ENCODE measurements around the gene RASGEF1C. TPM values are rescaled to one million over a fixed set of nuclear protein-coding genes. Genes with fewer than 3 reads are reported as not detected.
A peak's percentile ranks its signal among the peaks of the same experiment; 100 is the strongest.

The RASGEF1C gene
- total RNA-seq, 1 donor from 2014 or later, result not detected

DNA sequence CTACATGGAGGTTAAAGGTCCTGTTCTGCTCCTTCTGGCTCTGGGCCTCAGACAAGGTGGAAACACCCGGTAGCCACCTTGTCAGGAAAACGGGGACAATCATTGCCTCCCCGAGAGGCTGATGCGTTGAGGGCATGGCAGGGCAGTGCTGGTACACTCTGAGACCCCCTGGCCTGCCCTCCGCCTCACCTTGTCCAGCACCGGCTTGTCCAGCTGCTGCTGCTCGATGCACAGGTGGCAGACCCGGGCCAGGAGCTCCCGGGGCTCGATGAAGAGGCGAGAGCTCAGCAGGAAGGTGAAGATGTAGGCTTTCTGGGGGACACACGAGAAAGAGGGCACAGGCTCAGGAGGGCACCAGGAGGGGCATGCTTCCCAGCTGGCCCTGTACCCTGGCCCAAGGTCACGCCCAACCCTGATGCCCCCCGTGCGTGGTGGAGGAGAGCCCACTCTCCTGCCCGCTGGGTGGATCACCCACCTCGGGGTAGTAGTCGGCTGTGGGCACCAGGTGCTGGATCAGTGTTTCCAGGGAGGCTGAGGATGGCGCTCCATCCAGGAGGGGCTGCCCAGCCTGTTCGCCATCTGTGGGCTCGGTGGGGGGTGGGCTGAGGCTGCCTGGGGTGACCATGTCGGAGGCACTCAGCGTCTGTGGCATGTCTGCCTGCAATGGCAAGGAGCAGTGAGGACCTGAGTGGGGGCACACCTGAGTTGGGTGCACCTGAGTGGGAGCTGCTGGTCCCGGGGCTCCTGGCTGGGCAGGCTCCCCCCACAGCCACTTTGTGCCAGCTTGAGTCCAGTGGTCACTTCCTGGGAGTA, 71.4 kb downstream of the RASGEF1C start:
- Histone ChIP-seq H3K36me3 (ENCODE audit: control insufficient read depth, insufficient read depth, low read length) (no peaks in the 10 kb centered on the region), H3K4me3 (ENCODE audit: low read depth, low read length) (no peak overlapping the region), H3K27me3 (ENCODE audit: control insufficient read depth, insufficient read depth, low read length) (peaks cover 2% of the 10 kb centered on the region)
- TF ChIP-seq, protein P1, sequence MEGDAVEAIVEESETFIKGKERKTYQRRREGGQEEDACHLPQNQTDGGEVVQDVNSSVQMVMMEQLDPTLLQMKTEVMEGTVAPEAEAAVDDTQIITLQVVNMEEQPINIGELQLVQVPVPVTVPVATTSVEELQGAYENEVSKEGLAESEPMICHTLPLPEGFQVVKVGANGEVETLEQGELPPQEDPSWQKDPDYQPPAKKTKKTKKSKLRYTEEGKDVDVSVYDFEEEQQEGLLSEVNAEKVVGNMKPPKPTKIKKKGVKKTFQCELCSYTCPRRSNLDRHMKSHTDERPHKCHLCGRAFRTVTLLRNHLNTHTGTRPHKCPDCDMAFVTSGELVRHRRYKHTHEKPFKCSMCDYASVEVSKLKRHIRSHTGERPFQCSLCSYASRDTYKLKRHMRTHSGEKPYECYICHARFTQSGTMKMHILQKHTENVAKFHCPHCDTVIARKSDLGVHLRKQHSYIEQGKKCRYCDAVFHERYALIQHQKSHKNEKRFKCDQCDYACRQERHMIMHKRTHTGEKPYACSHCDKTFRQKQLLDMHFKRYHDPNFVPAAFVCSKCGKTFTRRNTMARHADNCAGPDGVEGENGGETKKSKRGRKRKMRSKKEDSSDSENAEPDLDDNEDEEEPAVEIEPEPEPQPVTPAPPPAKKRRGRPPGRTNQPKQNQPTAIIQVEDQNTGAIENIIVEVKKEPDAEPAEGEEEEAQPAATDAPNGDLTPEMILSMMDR (IDR thresholded peaks at IDR 0.05; ENCODE audit: insufficient read depth, low read length, severe bottlenecking), result no peak
- no peak for DNase-seq (ENCODE audit: low read depth)
- FAIRE-seq, result no peak

- Histone ChIP-seq H3K36me3 (ENCODE audit: control insufficient read depth, insufficient read depth, low read length) (no peaks in the 10 kb centered on the region), H3K4me3 (ENCODE audit: low read depth, low read length) (no peak overlapping the region), H3K27me3 (ENCODE audit: control insufficient read depth, insufficient read depth, low read length) (peaks cover 2% of the 10 kb centered on the region)
- DNase-seq (ENCODE audit: low read depth), result no peak
- TF ChIP-seq, protein P1 (IDR thresholded peaks at IDR 0.05; ENCODE audit: insufficient read depth, low read length, severe bottlenecking), result no peak
- FAIRE-seq, result no peak
Measured at GRCh38 chr5:180136630-180137381, 72.2 kb downstream of the RASGEF1C start.

DNA sequence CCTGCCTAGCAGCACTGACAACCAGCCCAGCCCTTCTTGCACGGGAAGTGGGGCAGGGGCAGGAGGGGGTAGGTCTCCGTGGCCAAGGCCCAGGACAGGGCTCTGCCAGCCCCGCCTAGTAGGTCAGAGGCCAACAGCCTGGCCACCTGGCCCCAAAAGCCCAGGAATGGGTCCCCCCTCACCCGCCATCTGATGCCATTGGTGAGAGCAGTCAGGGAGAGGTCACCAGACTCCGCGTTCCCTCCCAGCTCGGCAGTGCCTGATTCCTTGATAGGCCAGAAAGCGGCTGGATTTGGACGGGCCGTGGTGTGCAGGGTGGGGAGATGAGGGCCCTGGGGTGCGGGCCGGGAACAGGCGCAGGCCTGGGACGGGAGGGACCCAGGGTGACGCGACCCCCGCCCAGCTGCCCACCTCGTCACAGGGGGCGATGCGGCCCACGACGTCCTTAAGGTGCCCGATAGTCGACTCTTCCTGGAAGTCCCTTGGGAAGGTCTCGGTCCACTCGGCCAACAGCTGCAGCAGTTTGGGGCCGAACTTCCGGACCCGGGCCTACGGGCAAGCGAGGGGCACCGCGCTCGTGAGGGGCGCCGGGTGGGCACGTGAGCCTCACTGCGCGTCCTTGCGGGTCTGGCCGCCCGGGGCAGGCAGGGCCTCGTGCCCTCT, 72.9 kb downstream of the RASGEF1C start:
- DNase-seq (ENCODE audit: low read depth), result no peak

GRCh38 chr5:180135128-180135955, 73.7 kb downstream of the RASGEF1C start:
- peak; percentile 40 for FAIRE-seq
- peak; percentile 86 for DNase-seq (ENCODE audit: low read depth)
- Histone ChIP-seq H3K4me3 (ENCODE audit: low read depth, low read length) (no peak overlapping the region), H3K27me3 (ENCODE audit: control insufficient read depth, insufficient read depth, low read length) (peaks cover 2% of the 10 kb centered on the region), H3K36me3 (ENCODE audit: control insufficient read depth, insufficient read depth, low read length) (no peaks in the 10 kb centered on the region)
- TF ChIP-seq, protein P1 (IDR thresholded peaks at IDR 0.05; ENCODE audit: insufficient read depth, low read length, severe bottlenecking), result no peak

More for the DNA sequence above, 72.9 kb downstream of the RASGEF1C start:
- Histone ChIP-seq H3K27me3 (ENCODE audit: control insufficient read depth, insufficient read depth, low read length) (peaks cover 2% of the 10 kb centered on the region), H3K36me3 (ENCODE audit: control insufficient read depth, insufficient read depth, low read length) (no peaks in the 10 kb centered on the region), H3K4me3 (ENCODE audit: low read depth, low read length) (no peak overlapping the region)
- TF ChIP-seq, protein P1 (IDR thresholded peaks at IDR 0.05; ENCODE audit: insufficient read depth, low read length, severe bottlenecking), result no peak
- no peak for FAIRE-seq

DNA sequence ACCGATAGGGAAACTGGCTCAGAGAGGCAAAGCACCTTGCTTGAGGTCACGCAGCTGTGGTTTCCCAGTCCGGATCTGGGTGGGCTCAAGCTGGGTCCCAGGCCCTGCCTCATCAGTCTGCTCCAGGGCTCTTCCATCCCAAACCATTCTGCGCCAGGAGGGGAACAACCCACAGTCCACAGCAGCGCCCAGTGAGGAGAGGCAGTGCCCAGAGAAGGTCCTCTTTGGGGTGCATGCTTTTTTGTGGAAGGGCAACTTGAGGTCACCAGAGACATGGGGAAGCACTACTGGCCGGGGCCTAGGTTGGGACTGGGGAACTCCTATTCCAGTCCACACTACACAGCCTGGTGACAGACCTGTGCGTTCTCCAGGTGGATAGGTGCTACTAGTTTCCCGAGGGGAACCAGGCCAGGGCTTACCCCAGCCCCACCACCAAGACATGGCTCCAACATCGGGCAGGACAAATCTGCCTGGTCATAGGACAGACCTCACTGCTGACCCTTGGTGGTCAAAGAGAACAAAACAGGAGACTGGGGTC, 75.0 kb downstream of the RASGEF1C start:
- no peak for FAIRE-seq
- DNase-seq (ENCODE audit: low read depth), result no peak
- H3K36me3 ChIP-seq (ENCODE audit: control insufficient read depth, insufficient read depth, low read length), result no peaks in the 10 kb centered on the region
- TF ChIP-seq, protein P1 (IDR thresholded peaks at IDR 0.05; ENCODE audit: insufficient read depth, low read length, severe bottlenecking), result no peak
- no peak overlapping the region for H3K4me3 ChIP-seq (ENCODE audit: low read depth, low read length)
- H3K27me3 ChIP-seq (ENCODE audit: control insufficient read depth, insufficient read depth, low read length), result peaks cover 2% of the 10 kb centered on the region

Measured in bronchial epithelial cell (primary cell).